PC-3 (cell line): ENCODE results near the gene PALD1.

Experiments
- CTCF ChIP-seq: fragments of 300-600 bp; sonication (generic); conservative IDR thresholded peaks from 2 replicates; pipeline ENCODE4 v1.5.1; 2017; ENCODE audit warnings: antibody characterized with exemption, low read depth, mild to moderate bottlenecking, low read length
- EZH2 ChIP-seq: fragments of 300-600 bp; sonication (generic); IDR thresholded peaks from one replicate; pipeline ENCODE4 v1.6.1; 2017; ENCODE audit warnings: antibody characterized with exemption, mild to moderate bottlenecking, low read length; ENCODE audit not compliant: unreplicated experiment
- EZH2phosphoT487 ChIP-seq: fragments of 300-600 bp; sonication (generic); IDR thresholded peaks from 2 replicates; pipeline ENCODE4 v1.6.1; 2018; ENCODE audit warnings: mild to moderate bottlenecking, antibody characterized with exemption, low read length, borderline replicate concordance

GRCh38 chr10:70523057-70523456 lies 44.5 kb downstream of the PALD1 start:
- no peak for TF ChIP-seq CTCF
- TF ChIP-seq EZH2phosphoT487, result no peak
- TF ChIP-seq EZH2, result no peak
